Neural cell (in vitro differentiated cells): ENCODE measurements around the gene ANKK1. TPM values are rescaled to one million over a fixed set of nuclear protein-coding genes. Genes with fewer than 3 reads are reported as not detected.

Experiments used
- H2AFZ ChIP-seq: fragments of 200-600, 300-800 bp; sonication (generic), shearing (Covaris generic); 2 replicates; pipeline ENCODE4 v1.6.0; 2014; ENCODE audit warnings: low read depth, mild to moderate bottlenecking, antibody characterized with exemption, low read length, moderate library complexity
- H3F3A ChIP-seq: fragments of 200-600 bp; shearing (Covaris generic); 2 replicates; pipeline ENCODE4 v1.6.1; 2016; ENCODE audit warnings: mild to moderate bottlenecking, moderate library complexity, mixed read lengths, antibody characterized with exemption, low read length; ENCODE audit not compliant: insufficient read depth, poor library complexity, severe bottlenecking
- H3K27ac ChIP-seq: fragments of 200-600, 300-800 bp; sonication (generic), shearing (Covaris generic); 2 replicates; pipeline ENCODE4 v1.5.1; 2014; ENCODE audit warnings: mild to moderate bottlenecking, low read length, moderate library complexity
- H3K27me3 ChIP-seq: fragments of 300-800, 200-600 bp; sonication (generic), shearing (Covaris generic); 2 replicates; pipeline ENCODE4 v1.6.0; 2014; ENCODE audit warnings: mild to moderate bottlenecking, low read depth, low read length, moderate library complexity; ENCODE audit not compliant: insufficient read depth
- H3K36me3 ChIP-seq: fragments of 300-800, 200-600 bp; sonication (generic), shearing (Covaris generic); 2 replicates; pipeline ENCODE4 v1.5.1; 2014; ENCODE audit warnings: mild to moderate bottlenecking, antibody characterized with exemption, low read length, moderate library complexity; ENCODE audit not compliant: insufficient read depth
- H3K4me2 ChIP-seq: fragments of 300-800, 200-600 bp; sonication (generic), shearing (Covaris generic); 2 replicates; pipeline ENCODE4 v1.6.0; 2014; ENCODE audit warnings: mild to moderate bottlenecking, low read length
- H3K4me3 ChIP-seq: fragments of 300-800, 200-600 bp; sonication (generic), shearing (Covaris generic); 2 replicates; pipeline ENCODE4 v1.5.1; 2014; ENCODE audit warnings: mild to moderate bottlenecking, low read length, moderate library complexity
- H3K79me2 ChIP-seq: fragments of 200-600 bp; shearing (Covaris generic); replicated peaks from 2 replicates; pipeline ENCODE4 v1.6.0; 2014; ENCODE audit warnings: mild to moderate bottlenecking, low read length, moderate library complexity; ENCODE audit not compliant: insufficient read depth
- H3K9ac ChIP-seq: fragments of 300-800, 200-600 bp; sonication (generic), shearing (Covaris generic); 2 replicates; pipeline ENCODE4 v1.6.1; 2016; ENCODE audit warnings: mild to moderate bottlenecking, low read length, mixed read lengths
- H3K9me2 ChIP-seq: fragments of 200-600 bp; shearing (Covaris generic); 2 replicates; pipeline ENCODE4 v1.6.1; 2016; ENCODE audit warnings: mild to moderate bottlenecking, low read length, mixed read lengths; ENCODE audit not compliant: insufficient read depth
- H3K9me3 ChIP-seq: fragments of 200-600, 300-800 bp; sonication (generic), shearing (Covaris generic); 2 replicates; pipeline ENCODE4 v1.6.1; 2016; ENCODE audit warnings: mild to moderate bottlenecking, mixed run types, low read length, moderate library complexity, mixed read lengths
- H4K20me1 ChIP-seq: fragments of 200-600 bp; shearing (Covaris generic); 2 replicates; pipeline ENCODE4 v1.6.1; 2016; ENCODE audit warnings: mild to moderate bottlenecking, mixed run types; ENCODE audit not compliant: insufficient read depth
- MXI1 ChIP-seq: fragments of 450-650 bp; conservative IDR thresholded peaks from 2 replicates; pipeline ENCODE4 v1.6.1; 2014; ENCODE audit warnings: antibody characterized with exemption, mild to moderate bottlenecking; ENCODE audit not compliant: poor library complexity, severe bottlenecking
- POLR2AphosphoS5 ChIP-seq: IDR thresholded peaks from 2 replicates; pipeline ENCODE4 v1.6.1; 2012
- polyA plus RNA-seq: library from polyadenylated mRNA; depleted of rRNA; stranded (reverse); fragments of >200 nt; gene quantifications from 2 replicates; pipeline ENCODE4 v1.2.3, GENCODE V29; 2014
- small RNA-seq, 3 experiments: library from RNA; depleted of rRNA; stranded (forward); fragments of <200 nt; gene quantifications; one replicate each; pipeline ENCODE3, GENCODE V24; 2012

Gene ANKK1
- polyA plus RNA-seq, 1 donor from 2014 or later, result not detected

- no peak overlapping the region for H3K27ac ChIP-seq
- H2AFZ ChIP-seq, result no peak overlapping the region
- no peaks in the 10 kb centered on the region for H3K9me3 ChIP-seq
- no peaks in the 10 kb centered on the region for H3F3A ChIP-seq
- H3K36me3 ChIP-seq, result no peaks in the 10 kb centered on the region
- H3K79me2 ChIP-seq, result no peaks in the 10 kb centered on the region
- no peaks in the 10 kb centered on the region for H3K9me2 ChIP-seq
- no peaks in the 10 kb centered on the region for H4K20me1 ChIP-seq
- no peak overlapping the region for H3K4me2 ChIP-seq
- H3K27me3 ChIP-seq, result no peaks in the 10 kb centered on the region
- H3K9ac ChIP-seq, result no peak overlapping the region
- H3K4me3 ChIP-seq, result no peak overlapping the region
- TF ChIP-seq POLR2AphosphoS5 (no peak), MXI1 (no peak)
Observed at GRCh38 chr11:113449743-113450142, 62.2 kb downstream of the ANKK1 start.

Small RNA genes within 50 kb of the gene (small RNA-seq; reads per million reads assigned to genes)
- 0 reads per million in 3 experiments for gene MIR4301

Other genes starting within 250 kb of the ANKK1 start
- gene TTC12, start 73.2 kb upstream of the ANKK1 start, polyA plus RNA-seq, result 3.1 and 4.2 TPM in 2 replicates
- 0.24 and 1.5 TPM in 2 replicates for gene DRD2, start 87.6 kb downstream of the ANKK1 start, polyA plus RNA-seq